ENCODE data around the gene MAPRE3. TPM values are rescaled to one million over a fixed set of nuclear protein-coding genes. Genes with fewer than 3 reads are reported as not detected.

MAPRE3 gene
- total and polyA plus RNA-seq, 4 donors = 10.2 to 41.9 (median 27.2) TPM

- Histone ChIP-seq H3K27ac (ENCODE audit: low read depth in 1 of 2, low read length in 1 of 2) (no peak overlapping the region), H3K4me1 (ENCODE audit: control insufficient read depth in 5 of 5, insufficient read depth in 5 of 5, low read length in 5 of 5) (peaks cover 0 to 6% (median 0%) of the 10 kb centered on the region in 5 donors), H3K9ac (ENCODE audit: insufficient read depth in 1 of 2, low read length in 2 of 2) (no peak overlapping the region), H3K27me3 (ENCODE audit: control insufficient read depth in 3 of 3, insufficient read depth in 3 of 3, low read length in 2 of 3) (no peaks in the 10 kb centered on the region), H3K4me3 (no peak overlapping the region), H3K9me3 (ENCODE audit: control insufficient read depth in 4 of 4, insufficient read depth in 3 of 4, low read length in 3 of 4) (no peaks in the 10 kb centered on the region), H3K36me3 (ENCODE audit: control insufficient read depth in 4 of 4, insufficient read depth in 4 of 4, low read length in 4 of 4) (peaks cover 5 to 51% (median 41%) of the 10 kb centered on the region in 4 donors)
- no peak for ATAC-seq (ENCODE audit: insufficient read depth, low FRiP score)
- no peak for DNase-seq
- TF ChIP-seq, protein P1, sequence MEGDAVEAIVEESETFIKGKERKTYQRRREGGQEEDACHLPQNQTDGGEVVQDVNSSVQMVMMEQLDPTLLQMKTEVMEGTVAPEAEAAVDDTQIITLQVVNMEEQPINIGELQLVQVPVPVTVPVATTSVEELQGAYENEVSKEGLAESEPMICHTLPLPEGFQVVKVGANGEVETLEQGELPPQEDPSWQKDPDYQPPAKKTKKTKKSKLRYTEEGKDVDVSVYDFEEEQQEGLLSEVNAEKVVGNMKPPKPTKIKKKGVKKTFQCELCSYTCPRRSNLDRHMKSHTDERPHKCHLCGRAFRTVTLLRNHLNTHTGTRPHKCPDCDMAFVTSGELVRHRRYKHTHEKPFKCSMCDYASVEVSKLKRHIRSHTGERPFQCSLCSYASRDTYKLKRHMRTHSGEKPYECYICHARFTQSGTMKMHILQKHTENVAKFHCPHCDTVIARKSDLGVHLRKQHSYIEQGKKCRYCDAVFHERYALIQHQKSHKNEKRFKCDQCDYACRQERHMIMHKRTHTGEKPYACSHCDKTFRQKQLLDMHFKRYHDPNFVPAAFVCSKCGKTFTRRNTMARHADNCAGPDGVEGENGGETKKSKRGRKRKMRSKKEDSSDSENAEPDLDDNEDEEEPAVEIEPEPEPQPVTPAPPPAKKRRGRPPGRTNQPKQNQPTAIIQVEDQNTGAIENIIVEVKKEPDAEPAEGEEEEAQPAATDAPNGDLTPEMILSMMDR (IDR thresholded peaks at IDR 0.05; ENCODE audit: control extremely low read depth, extremely low read depth) = no peak
- 79 to 91% methylated on average over 15 of the region's 15 CpGs for WGBS, 2 donors
Observed at GRCh38 chr2:27059141-27059820, 88.8 kb downstream of the MAPRE3 start.

DNA sequence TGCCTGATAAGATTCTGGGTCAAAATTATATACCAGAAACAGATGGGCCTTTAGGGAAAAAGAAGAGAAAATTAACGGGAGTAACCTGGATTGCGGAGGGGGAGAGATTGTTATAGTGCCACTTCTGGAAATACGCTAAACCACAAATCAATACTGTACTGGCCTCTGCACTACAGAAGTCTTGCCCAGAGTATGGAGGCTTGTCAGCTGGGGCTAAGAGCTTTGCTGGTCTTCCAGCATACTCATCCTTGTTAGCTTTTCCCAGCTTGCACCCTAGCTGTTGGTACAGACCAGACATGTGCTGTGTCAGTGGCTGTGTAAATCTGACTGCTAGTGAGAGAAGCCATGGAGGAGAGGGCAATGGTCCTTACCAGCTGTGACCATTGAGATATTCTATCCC, 89.9 kb downstream of the MAPRE3 start:
- Histone ChIP-seq H3K9me3 (ENCODE audit: control insufficient read depth in 4 of 4, insufficient read depth in 3 of 4, low read length in 3 of 4) (no peaks in the 10 kb centered on the region), H3K27me3 (ENCODE audit: control insufficient read depth in 3 of 3, insufficient read depth in 3 of 3, low read length in 2 of 3) (no peaks in the 10 kb centered on the region), H3K27ac (ENCODE audit: low read depth in 1 of 2, low read length in 1 of 2) (no peak overlapping the region), H3K4me1 (ENCODE audit: control insufficient read depth in 5 of 5, insufficient read depth in 5 of 5, low read length in 5 of 5) (peaks cover 0 to 8% (median 0%) of the 10 kb centered on the region in 5 donors), H3K36me3 (ENCODE audit: control insufficient read depth in 4 of 4, insufficient read depth in 4 of 4, low read length in 4 of 4) (peaks cover 5 to 45% (median 34%) of the 10 kb centered on the region in 4 donors), H3K9ac (ENCODE audit: insufficient read depth in 1 of 2, low read length in 2 of 2) (no peak overlapping the region), H3K4me3 (no peak overlapping the region)
- WGBS, 2 donors = 95% methylated on average over 3 of the region's 3 CpGs
- TF ChIP-seq, protein P1 (IDR thresholded peaks at IDR 0.05; ENCODE audit: control extremely low read depth, extremely low read depth) = no peak
- DNase-seq = no peak
- ATAC-seq (ENCODE audit: insufficient read depth, low FRiP score) = no peak

DNA sequence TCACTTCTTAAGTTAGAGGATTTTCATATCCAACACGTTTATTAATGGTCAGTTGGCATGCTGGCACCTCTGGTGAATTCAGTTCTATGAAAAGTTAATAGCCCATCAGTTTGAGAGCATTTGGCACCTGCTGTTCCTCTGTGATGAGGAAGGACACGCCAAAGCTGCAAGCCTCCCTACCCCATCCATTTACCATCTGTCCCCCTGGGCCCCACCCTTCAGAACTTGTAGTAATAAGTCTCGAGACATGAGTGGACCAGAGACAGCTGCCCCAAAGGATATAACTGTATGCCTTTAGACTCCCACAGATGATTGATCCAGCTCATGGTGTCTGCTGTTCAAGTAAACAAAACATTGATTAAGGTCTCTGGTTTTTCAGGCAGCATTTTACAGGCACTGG, 94.7 kb downstream of the MAPRE3 start:
- peaks cover 9 to 40% (median 28%) of the 10 kb centered on the region in 4 donors for H3K36me3 ChIP-seq (ENCODE audit: control insufficient read depth in 4 of 4, insufficient read depth in 4 of 4, low read length in 4 of 4)
- TF ChIP-seq, protein P1 (IDR thresholded peaks at IDR 0.05; ENCODE audit: control extremely low read depth, extremely low read depth) = no peak
- H3K27ac ChIP-seq (ENCODE audit: low read depth in 1 of 2, low read length in 1 of 2) = no peak overlapping the region
- H3K9ac ChIP-seq (ENCODE audit: insufficient read depth in 1 of 2, low read length in 2 of 2) = no peak overlapping the region
- 87 to 91% methylated on average over 3 of the region's 3 CpGs for WGBS, 2 donors
- H3K4me1 ChIP-seq (ENCODE audit: control insufficient read depth in 5 of 5, insufficient read depth in 5 of 5, low read length in 5 of 5) = peaks cover 0 to 14% (median 5%) of the 10 kb centered on the region in 5 donors
- H3K27me3 ChIP-seq (ENCODE audit: control insufficient read depth in 3 of 3, insufficient read depth in 3 of 3, low read length in 2 of 3) = no peaks in the 10 kb centered on the region
- no peak overlapping the region for H3K4me3 ChIP-seq
- no peaks in the 10 kb centered on the region for H3K9me3 ChIP-seq (ENCODE audit: control insufficient read depth in 4 of 4, insufficient read depth in 3 of 4, low read length in 3 of 4)
- ATAC-seq (ENCODE audit: insufficient read depth, low FRiP score) (no peak), DNase-seq (no peak)
